ENCODE data around the gene RGS12. TPM values are rescaled to one million over a fixed set of nuclear protein-coding genes. Genes with fewer than 3 reads are reported as not detected.

RGS12 gene
- total RNA-seq, 1 donor from 2014 or later, result 69.5 TPM

GRCh38 chr4:3307060-3307459 lies 14.2 kb downstream of the RGS12 start:
- peaks cover 2% of the 10 kb centered on the region for H3K36me3 Mint-ChIP-seq (ENCODE audit: low read depth)
- TF ChIP-seq CTCF (conservative IDR thresholded peaks at IDR 0.05), result no peak
- no peak overlapping the region for H3K4me3 Mint-ChIP-seq
- peaks cover 64% of the 10 kb centered on the region for H3K4me1 Mint-ChIP-seq
- no peak for DNase-seq (ENCODE audit: low read depth, low spot score)
- no peak overlapping the region for H3K27ac Mint-ChIP-seq (ENCODE audit: unreplicated experiment)
- no peaks in the 10 kb centered on the region for H3K9me3 Mint-ChIP-seq
- no peaks in the 10 kb centered on the region for H3K27me3 Mint-ChIP-seq (ENCODE audit: low read depth)

- peak overlapping the region; percentile 35 for H3K27ac Mint-ChIP-seq (ENCODE audit: unreplicated experiment)
- H3K9me3 Mint-ChIP-seq, result no peaks in the 10 kb centered on the region
- peaks cover 2% of the 10 kb centered on the region for H3K36me3 Mint-ChIP-seq (ENCODE audit: low read depth)
- H3K4me3 Mint-ChIP-seq, result no peak overlapping the region
- no peak for TF ChIP-seq CTCF (conservative IDR thresholded peaks at IDR 0.05)
- peaks cover 65% of the 10 kb centered on the region for H3K4me1 Mint-ChIP-seq
- H3K27me3 Mint-ChIP-seq (ENCODE audit: low read depth), result no peaks in the 10 kb centered on the region
- DNase-seq (ENCODE audit: low read depth, low spot score), result no peak
These were observed 14.7 kb downstream of the RGS12 start for GRCh38 chr4:3307486-3307885.

- peaks cover 66% of the 10 kb centered on the region for H3K4me1 Mint-ChIP-seq
- TF ChIP-seq CTCF (conservative IDR thresholded peaks at IDR 0.05), result no peak
- H3K9me3 Mint-ChIP-seq, result no peaks in the 10 kb centered on the region
- no peak for DNase-seq (ENCODE audit: low read depth, low spot score)
- H3K36me3 Mint-ChIP-seq (ENCODE audit: low read depth), result peaks cover 2% of the 10 kb centered on the region
- no peak overlapping the region for H3K4me3 Mint-ChIP-seq
- H3K27ac Mint-ChIP-seq (ENCODE audit: unreplicated experiment), result no peak overlapping the region
- H3K27me3 Mint-ChIP-seq (ENCODE audit: low read depth), result no peaks in the 10 kb centered on the region
These were observed 15.2 kb downstream of the RGS12 start for GRCh38 chr4:3307891-3308575.

- TF ChIP-seq CTCF (conservative IDR thresholded peaks at IDR 0.05), result no peak
- Mint-ChIP-seq H3K27ac (ENCODE audit: unreplicated experiment) (peak overlapping the region; percentile 38), H3K27me3 (ENCODE audit: low read depth) (no peaks in the 10 kb centered on the region), H3K4me3 (no peak overlapping the region), H3K4me1 (peaks cover 66% of the 10 kb centered on the region), H3K36me3 (ENCODE audit: low read depth) (peaks cover 2% of the 10 kb centered on the region), H3K9me3 (no peaks in the 10 kb centered on the region)
- no peak for DNase-seq (ENCODE audit: low read depth, low spot score)
These were observed 15.9 kb downstream of the RGS12 start for GRCh38 chr4:3308691-3309090.

- H3K27me3 Mint-ChIP-seq (ENCODE audit: low read depth), result no peaks in the 10 kb centered on the region
- no peaks in the 10 kb centered on the region for H3K9me3 Mint-ChIP-seq
- H3K4me3 Mint-ChIP-seq, result no peak overlapping the region
- no peak overlapping the region for H3K27ac Mint-ChIP-seq (ENCODE audit: unreplicated experiment)
- peaks cover 2% of the 10 kb centered on the region for H3K36me3 Mint-ChIP-seq (ENCODE audit: low read depth)
- DNase-seq (ENCODE audit: low read depth, low spot score), result no peak
- no peak for TF ChIP-seq CTCF (conservative IDR thresholded peaks at IDR 0.05)
- H3K4me1 Mint-ChIP-seq, result peaks cover 49% of the 10 kb centered on the region
These were observed 17.7 kb downstream of the RGS12 start for GRCh38 chr4:3310301-3311094.

All from neural crest cell (in vitro differentiated cells).